ENCODE results near the gene ACYP2. TPM values are rescaled to one million over a fixed set of nuclear protein-coding genes. Genes with fewer than 3 reads are reported as not detected.

ACYP2 gene
- polyA plus RNA-seq, 2 donors = 12.6 to 14.1 TPM

DNA sequence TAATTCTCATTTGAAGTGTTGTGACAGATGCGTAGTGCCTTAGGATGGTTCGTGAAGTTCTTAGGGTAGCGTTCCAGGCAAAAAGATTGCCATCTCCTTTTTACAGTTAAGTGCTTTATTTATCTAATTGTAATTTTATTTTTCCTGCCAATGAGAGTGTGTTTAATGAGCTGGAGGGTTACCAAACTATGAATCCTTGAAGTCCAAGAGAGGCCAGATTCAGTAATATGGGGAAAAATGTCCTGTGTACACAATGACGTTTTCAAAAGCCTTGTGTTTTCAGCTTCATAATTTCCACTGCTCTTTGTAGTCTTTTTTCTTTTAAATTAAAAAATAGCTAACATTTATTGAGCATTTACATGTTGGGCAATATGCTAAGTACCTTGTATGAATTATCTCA, 23.8 kb downstream of the ACYP2 start:
- 68 to 84% methylated on average over 4 of the region's 4 CpGs for WGBS, 2 donors

DNA sequence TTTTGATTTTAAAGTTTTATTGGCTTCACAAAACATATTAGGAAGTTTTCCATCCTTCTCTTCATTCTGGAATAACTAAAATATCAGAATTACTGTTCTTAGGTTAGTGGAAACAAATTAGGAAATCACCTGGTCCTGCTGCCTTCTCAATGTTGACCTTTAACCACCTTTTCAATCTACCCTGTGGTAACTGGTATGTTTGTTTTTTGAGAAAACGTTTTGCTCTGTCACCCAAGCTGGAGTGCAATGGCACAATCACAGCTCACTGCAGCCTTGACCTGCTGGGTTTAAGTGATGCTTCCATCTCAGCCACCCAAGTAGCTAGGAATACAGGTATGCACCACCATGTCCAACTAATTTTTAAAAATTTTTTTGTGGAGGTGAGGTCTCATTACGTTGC, 28.4 kb downstream of the ACYP2 start:
- Histone ChIP-seq H3K27ac (ENCODE audit: low read depth in 2 of 2, low read length in 1 of 2) (no peak overlapping the region), H3K27me3 (ENCODE audit: control insufficient read depth in 1 of 2, insufficient read depth in 2 of 2, low read length in 2 of 2) (no peaks in the 10 kb centered on the region), H3K4me3 (ENCODE audit: low read depth in 1 of 2, low read length in 2 of 2) (no peak overlapping the region), H3K4me1 (ENCODE audit: control insufficient read depth in 2 of 2, insufficient read depth in 2 of 2, low read length in 1 of 2) (no peaks in the 10 kb centered on the region), H3K36me3 (ENCODE audit: control insufficient read depth in 2 of 2, insufficient read depth in 2 of 2, low read length in 1 of 2) (no peaks in the 10 kb centered on the region), H3K9me3 (ENCODE audit: control insufficient read depth in 2 of 2, insufficient read depth in 1 of 2, low read depth in 1 of 2, low read length in 1 of 2) (no peaks in the 10 kb centered on the region)
- WGBS, 2 donors = 75 to 76% methylated on average over 2 of the region's 2 CpGs

More for the DNA sequence above, 23.8 kb downstream of the ACYP2 start:
- no peak overlapping the region for H3K4me3 ChIP-seq (ENCODE audit: low read depth in 1 of 2, low read length in 2 of 2)
- H3K27me3 ChIP-seq (ENCODE audit: control insufficient read depth in 1 of 2, insufficient read depth in 2 of 2, low read length in 2 of 2) = no peaks in the 10 kb centered on the region
- no peaks in the 10 kb centered on the region for H3K4me1 ChIP-seq (ENCODE audit: control insufficient read depth in 2 of 2, insufficient read depth in 2 of 2, low read length in 1 of 2)
- H3K27ac ChIP-seq (ENCODE audit: low read depth in 2 of 2, low read length in 1 of 2) = no peak overlapping the region
- no peaks in the 10 kb centered on the region for H3K36me3 ChIP-seq (ENCODE audit: control insufficient read depth in 2 of 2, insufficient read depth in 2 of 2, low read length in 1 of 2)
- H3K9me3 ChIP-seq (ENCODE audit: control insufficient read depth in 2 of 2, insufficient read depth in 1 of 2, low read depth in 1 of 2, low read length in 1 of 2) = no peaks in the 10 kb centered on the region

DNA sequence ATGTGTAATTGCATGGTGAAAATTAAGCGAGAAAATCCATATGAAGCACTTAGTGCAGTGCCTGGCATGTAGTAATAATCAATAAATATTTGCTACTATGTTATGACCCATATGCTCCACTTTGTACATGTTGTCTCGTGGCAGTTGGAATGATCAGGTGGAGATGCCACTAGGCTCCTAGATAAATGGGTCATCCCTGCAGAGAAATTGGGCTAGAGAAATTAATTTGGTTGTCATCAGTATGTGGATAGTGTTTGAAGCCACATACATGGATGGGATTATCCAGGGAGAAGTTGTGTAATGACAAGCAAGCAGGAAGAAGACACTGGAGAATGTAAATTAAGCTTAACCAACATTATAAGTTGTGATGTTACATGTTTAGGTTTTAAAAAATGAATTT, 33.0 kb downstream of the ACYP2 start:
- H3K9me3 ChIP-seq (ENCODE audit: control insufficient read depth in 2 of 2, insufficient read depth in 1 of 2, low read depth in 1 of 2, low read length in 1 of 2) = no peaks in the 10 kb centered on the region
- no peaks in the 10 kb centered on the region for H3K4me1 ChIP-seq (ENCODE audit: control insufficient read depth in 2 of 2, insufficient read depth in 2 of 2, low read length in 1 of 2)
- H3K27me3 ChIP-seq (ENCODE audit: control insufficient read depth in 1 of 2, insufficient read depth in 2 of 2, low read length in 2 of 2) = no peaks in the 10 kb centered on the region
- no peak overlapping the region for H3K27ac ChIP-seq (ENCODE audit: low read depth in 2 of 2, low read length in 1 of 2)
- 93 to 97% methylated on average over 2 of the region's 2 CpGs for WGBS, 2 donors
- no peak overlapping the region for H3K4me3 ChIP-seq (ENCODE audit: low read depth in 1 of 2, low read length in 2 of 2)
- H3K36me3 ChIP-seq (ENCODE audit: control insufficient read depth in 2 of 2, insufficient read depth in 2 of 2, low read length in 1 of 2) = no peaks in the 10 kb centered on the region

DNA sequence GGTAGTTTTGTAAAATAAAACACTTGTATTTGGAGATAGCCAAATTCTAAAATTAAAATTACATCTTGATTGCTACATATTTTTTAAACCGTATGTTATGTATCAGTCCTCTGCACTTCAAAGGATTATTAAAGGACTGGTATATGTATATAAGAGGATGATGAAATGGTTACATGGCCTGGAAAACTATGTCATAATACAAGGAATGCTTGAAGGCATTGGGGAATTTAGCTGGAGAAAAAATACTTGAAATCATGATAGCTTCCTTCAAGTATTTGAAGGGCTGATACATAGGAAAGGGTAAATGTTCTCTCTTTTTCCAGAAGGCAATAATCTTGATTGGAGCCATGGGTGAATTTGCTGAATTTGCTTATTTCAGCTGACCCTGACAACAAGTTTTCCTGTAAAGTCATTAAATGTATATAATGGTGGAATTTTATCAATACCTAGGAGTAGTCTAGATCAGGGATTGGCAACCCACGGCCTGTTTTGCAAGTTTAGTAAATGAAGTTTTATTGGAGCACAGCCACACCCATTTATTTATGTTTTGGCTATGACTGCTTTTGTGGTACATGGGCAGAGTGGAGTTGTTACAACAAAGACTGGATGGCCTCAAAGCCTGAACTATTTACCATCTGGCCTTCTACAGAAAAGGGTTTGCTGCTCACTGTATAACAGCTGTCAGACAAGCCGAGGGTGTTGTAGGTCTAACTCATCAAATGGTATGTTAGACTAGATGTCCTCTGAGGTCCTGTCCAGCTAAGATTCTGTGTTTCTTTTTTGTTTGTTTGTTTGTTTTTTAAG, 34.4 kb downstream of the ACYP2 start:
- H3K4me1 ChIP-seq (ENCODE audit: control insufficient read depth in 2 of 2, insufficient read depth in 2 of 2, low read length in 1 of 2) = no peaks in the 10 kb centered on the region
- H3K36me3 ChIP-seq (ENCODE audit: control insufficient read depth in 2 of 2, insufficient read depth in 2 of 2, low read length in 1 of 2) = no peaks in the 10 kb centered on the region
- no peaks in the 10 kb centered on the region for H3K9me3 ChIP-seq (ENCODE audit: control insufficient read depth in 2 of 2, insufficient read depth in 1 of 2, low read depth in 1 of 2, low read length in 1 of 2)
- H3K4me3 ChIP-seq (ENCODE audit: low read depth in 1 of 2, low read length in 2 of 2) = no peak overlapping the region
- WGBS, 2 donors = 75 to 78% methylated on average over 3 of the region's 3 CpGs
- H3K27ac ChIP-seq (ENCODE audit: low read depth in 2 of 2, low read length in 1 of 2) = no peak overlapping the region
- no peaks in the 10 kb centered on the region for H3K27me3 ChIP-seq (ENCODE audit: control insufficient read depth in 1 of 2, insufficient read depth in 2 of 2, low read length in 2 of 2)

DNA sequence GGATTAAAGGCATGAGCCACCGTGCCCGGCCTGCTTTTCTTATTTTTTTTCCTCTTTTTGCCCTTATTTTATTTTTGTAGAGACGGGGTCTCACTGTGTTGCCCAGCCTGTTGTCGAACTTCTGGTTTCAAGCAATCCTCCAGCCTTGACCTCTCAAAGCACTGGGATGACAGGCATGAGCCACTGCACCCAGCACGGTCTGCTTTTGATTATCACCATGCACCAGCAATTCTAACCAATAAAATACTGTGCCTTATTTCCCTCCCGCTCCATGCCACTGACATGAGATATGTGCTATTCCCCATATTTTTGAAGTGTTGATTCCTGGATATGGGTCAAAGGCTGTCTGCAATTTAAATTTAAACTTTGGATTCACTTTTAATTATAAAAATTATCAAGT, 42.9 kb downstream of the ACYP2 start:
- no peaks in the 10 kb centered on the region for H3K9me3 ChIP-seq (ENCODE audit: control insufficient read depth in 2 of 2, insufficient read depth in 1 of 2, low read depth in 1 of 2, low read length in 1 of 2)
- no peaks in the 10 kb centered on the region for H3K4me1 ChIP-seq (ENCODE audit: control insufficient read depth in 2 of 2, insufficient read depth in 2 of 2, low read length in 1 of 2)
- no peak overlapping the region for H3K27ac ChIP-seq (ENCODE audit: low read depth in 2 of 2, low read length in 1 of 2)
- H3K36me3 ChIP-seq (ENCODE audit: control insufficient read depth in 2 of 2, insufficient read depth in 2 of 2, low read length in 1 of 2) = no peaks in the 10 kb centered on the region
- H3K4me3 ChIP-seq (ENCODE audit: low read depth in 1 of 2, low read length in 2 of 2) = no peak overlapping the region
- no peaks in the 10 kb centered on the region for H3K27me3 ChIP-seq (ENCODE audit: control insufficient read depth in 1 of 2, insufficient read depth in 2 of 2, low read length in 2 of 2)
- 95% methylated on average over 6 of the region's 6 CpGs for WGBS, 2 donors

DNA sequence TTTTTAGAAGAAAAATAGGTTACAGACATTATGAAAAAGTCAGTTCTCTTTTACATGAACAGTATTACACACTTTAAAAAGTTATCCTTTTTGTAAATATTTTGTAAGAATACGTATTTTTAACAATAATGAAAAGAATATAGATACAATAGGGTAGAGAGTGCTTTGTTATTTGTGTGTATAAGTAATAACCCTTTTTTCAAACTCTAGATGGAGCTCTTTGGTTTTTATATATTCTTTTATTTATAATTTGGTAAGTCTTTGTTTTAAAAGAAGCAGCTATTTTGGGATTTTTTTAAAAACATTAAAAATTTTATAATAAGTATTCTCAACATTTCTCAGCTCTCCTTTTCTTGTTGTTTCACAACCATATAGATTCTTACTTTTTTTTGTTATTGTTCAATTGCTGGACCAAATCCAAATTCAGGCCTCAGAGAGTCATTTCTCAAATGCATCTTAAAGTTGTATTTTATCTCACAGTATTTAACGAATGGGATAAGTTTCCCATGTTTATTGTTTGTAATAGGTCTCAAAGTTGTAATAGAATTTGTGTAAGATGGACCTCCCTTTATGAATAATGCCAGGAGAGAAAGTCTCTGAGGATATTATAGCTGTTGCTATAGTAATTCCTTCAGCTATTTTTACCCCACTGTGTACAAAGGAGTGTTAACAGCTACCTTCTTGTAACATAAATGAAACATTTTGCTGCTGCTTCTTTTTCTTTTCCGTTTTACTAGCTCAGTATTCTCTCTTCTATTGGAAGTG, 46.4 kb downstream of the ACYP2 start:
- Histone ChIP-seq H3K4me3 (ENCODE audit: low read depth in 1 of 2, low read length in 2 of 2) (no peak overlapping the region), H3K9me3 (ENCODE audit: control insufficient read depth in 2 of 2, insufficient read depth in 1 of 2, low read depth in 1 of 2, low read length in 1 of 2) (no peaks in the 10 kb centered on the region), H3K36me3 (ENCODE audit: control insufficient read depth in 2 of 2, insufficient read depth in 2 of 2, low read length in 1 of 2) (no peaks in the 10 kb centered on the region), H3K4me1 (ENCODE audit: control insufficient read depth in 2 of 2, insufficient read depth in 2 of 2, low read length in 1 of 2) (no peaks in the 10 kb centered on the region), H3K27me3 (ENCODE audit: control insufficient read depth in 1 of 2, insufficient read depth in 2 of 2, low read length in 2 of 2) (no peaks in the 10 kb centered on the region), H3K27ac (ENCODE audit: low read depth in 2 of 2, low read length in 1 of 2) (no peak overlapping the region)
- WGBS, 2 donors = 52 to 64% methylated on average over 3 of the region's 3 CpGs

DNA sequence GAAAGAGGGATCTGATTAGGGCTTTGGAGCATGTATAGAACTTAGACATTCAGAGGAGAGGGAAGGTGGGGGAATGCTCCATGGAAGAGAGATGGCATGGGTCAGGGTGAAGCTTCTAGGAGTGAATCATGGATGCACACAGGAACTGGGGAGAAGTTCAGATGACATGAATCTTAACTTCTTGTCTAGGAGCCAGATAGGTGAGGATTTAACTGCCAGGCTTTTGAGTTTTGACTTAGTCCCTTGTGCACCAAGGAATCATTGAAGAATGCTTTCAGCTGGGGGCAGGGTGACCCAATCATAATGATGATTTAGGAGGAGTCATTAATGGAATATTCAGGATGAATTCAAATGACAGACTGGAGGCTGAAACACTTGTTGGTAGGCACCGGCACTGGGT, 48.7 kb downstream of the ACYP2 start:
- H3K4me1 ChIP-seq (ENCODE audit: control insufficient read depth in 2 of 2, insufficient read depth in 2 of 2, low read length in 1 of 2) = no peaks in the 10 kb centered on the region
- WGBS, 2 donors = 91 to 96% methylated on average over 1 of the region's 1 CpG
- no peaks in the 10 kb centered on the region for H3K9me3 ChIP-seq (ENCODE audit: control insufficient read depth in 2 of 2, insufficient read depth in 1 of 2, low read depth in 1 of 2, low read length in 1 of 2)
- H3K27me3 ChIP-seq (ENCODE audit: control insufficient read depth in 1 of 2, insufficient read depth in 2 of 2, low read length in 2 of 2) = no peaks in the 10 kb centered on the region
- H3K4me3 ChIP-seq (ENCODE audit: low read depth in 1 of 2, low read length in 2 of 2) = no peak overlapping the region
- H3K27ac ChIP-seq (ENCODE audit: low read depth in 2 of 2, low read length in 1 of 2) = no peak overlapping the region
- H3K36me3 ChIP-seq (ENCODE audit: control insufficient read depth in 2 of 2, insufficient read depth in 2 of 2, low read length in 1 of 2) = no peaks in the 10 kb centered on the region

DNA sequence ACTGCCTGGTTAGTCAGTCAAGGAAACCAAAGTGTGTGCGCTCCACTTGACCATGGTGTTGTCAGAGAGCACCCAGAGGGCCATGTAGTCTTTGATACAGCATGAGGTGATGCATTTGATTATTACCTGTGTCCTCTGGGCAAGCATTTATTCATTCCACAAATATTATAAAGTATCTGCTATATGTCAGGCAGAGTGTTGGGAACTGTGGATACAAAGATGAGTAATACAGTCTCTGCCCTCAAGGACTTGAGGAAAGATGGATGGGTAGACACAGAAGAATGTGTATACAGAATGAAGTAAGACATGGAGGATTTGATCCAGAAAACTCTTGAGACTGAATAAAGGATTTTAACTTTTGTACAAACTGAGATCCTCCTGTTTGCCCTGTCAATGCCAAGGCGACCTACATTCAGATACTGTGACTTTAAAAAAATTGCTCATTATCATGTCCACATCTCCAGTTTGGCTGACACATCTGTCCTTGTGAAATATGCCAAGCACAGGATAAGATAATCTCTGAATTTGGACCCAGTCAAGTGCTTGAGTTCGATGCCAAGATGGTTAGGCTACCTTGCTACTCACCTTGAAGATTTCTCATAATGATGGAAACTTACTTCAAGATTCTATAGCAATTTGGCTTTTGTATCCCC, 50.8 kb downstream of the ACYP2 start:
- 94 to 97% methylated on average over 3 of the region's 3 CpGs for WGBS, 2 donors
- Histone ChIP-seq H3K27ac (ENCODE audit: low read depth in 2 of 2, low read length in 1 of 2) (no peak overlapping the region), H3K27me3 (ENCODE audit: control insufficient read depth in 1 of 2, insufficient read depth in 2 of 2, low read length in 2 of 2) (no peaks in the 10 kb centered on the region), H3K9me3 (ENCODE audit: control insufficient read depth in 2 of 2, insufficient read depth in 1 of 2, low read depth in 1 of 2, low read length in 1 of 2) (no peaks in the 10 kb centered on the region), H3K36me3 (ENCODE audit: control insufficient read depth in 2 of 2, insufficient read depth in 2 of 2, low read length in 1 of 2) (no peaks in the 10 kb centered on the region), H3K4me1 (ENCODE audit: control insufficient read depth in 2 of 2, insufficient read depth in 2 of 2, low read length in 1 of 2) (no peaks in the 10 kb centered on the region), H3K4me3 (ENCODE audit: low read depth in 1 of 2, low read length in 2 of 2) (no peak overlapping the region)

DNA sequence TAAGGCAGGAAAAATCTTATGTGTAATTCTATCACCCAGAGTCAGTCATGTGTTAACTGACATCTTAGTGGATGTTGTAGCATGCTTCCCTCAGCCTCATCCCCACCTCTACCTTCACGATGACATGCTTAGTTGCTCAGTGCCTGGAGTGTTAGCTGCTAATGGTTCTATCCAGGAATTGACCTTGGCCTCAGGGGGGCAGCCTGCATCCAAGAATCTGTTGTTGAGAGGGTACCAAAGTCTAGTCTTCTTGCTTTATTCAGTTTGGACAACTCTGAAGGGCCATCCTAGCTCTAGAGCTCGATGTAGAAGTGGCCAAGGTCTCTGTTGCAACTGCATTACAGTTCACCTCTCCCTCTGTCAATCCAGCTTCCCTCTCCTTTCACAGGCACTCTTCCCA, 61.2 kb downstream of the ACYP2 start:
- H3K27ac ChIP-seq (ENCODE audit: low read depth in 2 of 2, low read length in 1 of 2) = no peak overlapping the region
- H3K36me3 ChIP-seq (ENCODE audit: control insufficient read depth in 2 of 2, insufficient read depth in 2 of 2, low read length in 1 of 2) = no peaks in the 10 kb centered on the region
- no peaks in the 10 kb centered on the region for H3K9me3 ChIP-seq (ENCODE audit: control insufficient read depth in 2 of 2, insufficient read depth in 1 of 2, low read depth in 1 of 2, low read length in 1 of 2)
- H3K4me1 ChIP-seq (ENCODE audit: control insufficient read depth in 2 of 2, insufficient read depth in 2 of 2, low read length in 1 of 2) = no peaks in the 10 kb centered on the region
- H3K4me3 ChIP-seq (ENCODE audit: low read depth in 1 of 2, low read length in 2 of 2) = no peak overlapping the region
- WGBS, 2 donors = 51 to 57% methylated on average over 2 of the region's 2 CpGs
- no peaks in the 10 kb centered on the region for H3K27me3 ChIP-seq (ENCODE audit: control insufficient read depth in 1 of 2, insufficient read depth in 2 of 2, low read length in 2 of 2)

All from esophagus (tissue), 2 donors.